GM18499 (cell line): Measurements from ENCODE around the gene PAIP2.

Source experiments
- ATAC-seq: cut with Tn5 transposase; IDR thresholded peaks from one replicate; pipeline ENCODE4 v1.9.1; 2021; ENCODE audit warnings: moderate number of reproducible peaks; ENCODE audit not compliant: insufficient read depth, unreplicated experiment

PAIP2 gene

DNA sequence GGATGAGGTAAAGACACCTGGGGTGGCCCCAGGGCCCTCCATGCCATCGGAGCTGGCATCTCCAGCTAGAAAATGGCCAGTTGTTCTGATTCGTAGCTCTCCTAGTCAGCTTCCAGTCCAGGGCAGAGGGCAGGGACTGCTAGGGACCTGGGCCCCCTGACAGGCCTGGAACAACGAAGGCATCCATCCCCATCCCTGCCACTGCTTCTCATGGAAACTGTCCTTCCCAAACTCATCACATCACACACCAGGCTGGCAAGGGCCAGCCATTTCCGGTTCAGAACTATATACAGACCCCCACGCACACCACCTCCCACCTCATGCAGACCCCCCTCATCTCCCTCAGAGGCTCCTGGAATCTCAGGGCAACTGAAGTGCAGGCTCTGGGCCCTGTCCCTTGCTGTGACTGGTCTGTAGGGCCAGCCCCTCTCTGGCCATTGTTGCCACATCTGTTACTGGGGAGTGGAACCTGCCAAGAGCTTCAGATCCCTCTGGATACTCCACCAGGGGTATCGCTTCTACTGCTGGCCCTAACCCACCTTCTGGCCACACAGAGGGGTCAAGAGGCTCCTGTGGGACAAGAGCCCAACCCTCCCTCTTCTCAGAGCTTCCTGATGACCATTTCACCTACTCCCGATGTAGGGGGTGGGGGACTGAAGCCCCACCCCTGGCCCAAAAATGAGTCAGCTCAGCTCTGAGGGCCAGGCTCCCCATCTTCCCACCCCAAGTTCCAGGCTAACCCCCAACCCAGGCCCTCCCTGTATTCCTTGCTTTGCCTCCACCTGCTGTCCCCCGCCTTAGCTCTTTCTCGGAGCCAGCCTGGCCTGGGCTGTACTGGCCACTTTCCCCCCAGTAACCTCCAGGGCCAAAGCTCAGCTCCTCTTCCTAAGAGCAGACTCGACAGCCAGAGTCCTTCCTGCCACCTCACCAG, 49.2 kb downstream of the PAIP2 start:
- no peak for ATAC-seq

DNA sequence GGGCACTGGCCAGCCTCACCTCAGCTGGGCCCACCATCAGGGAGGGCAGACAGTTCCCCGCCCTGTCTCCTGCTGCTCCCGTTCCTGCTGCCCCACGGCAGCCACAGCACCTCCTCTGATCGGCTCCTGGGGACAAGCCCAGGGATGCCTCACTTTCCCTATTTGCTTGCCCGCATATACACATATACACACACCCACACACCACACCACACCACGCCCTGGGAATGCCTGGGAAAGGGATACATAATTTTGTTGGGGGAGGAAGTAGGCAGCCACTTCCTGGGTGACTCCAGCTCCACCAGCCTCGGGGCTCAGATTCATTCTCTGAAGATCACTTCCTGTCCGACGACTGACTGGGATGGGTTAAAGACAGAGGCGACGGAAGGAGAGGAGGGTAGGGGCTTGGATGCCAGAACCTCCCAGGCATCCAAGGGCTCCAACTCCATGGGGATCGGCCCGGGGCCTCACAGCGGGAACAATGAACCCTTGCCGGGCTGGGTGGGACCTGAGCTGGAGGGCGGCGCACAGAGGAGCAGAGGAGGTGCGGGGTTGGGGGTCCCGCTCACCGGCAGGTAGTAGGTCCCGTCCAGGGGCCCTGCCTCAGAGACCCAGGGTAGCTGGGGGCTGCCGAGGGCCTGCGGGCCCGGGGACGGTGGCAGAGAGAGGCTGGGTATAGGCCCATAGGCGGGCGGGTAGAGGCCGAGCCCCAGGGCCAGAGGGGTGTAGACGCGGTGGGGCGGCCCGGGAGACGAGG, 50.1 kb downstream of the PAIP2 start:
- ATAC-seq: no peak

DNA sequence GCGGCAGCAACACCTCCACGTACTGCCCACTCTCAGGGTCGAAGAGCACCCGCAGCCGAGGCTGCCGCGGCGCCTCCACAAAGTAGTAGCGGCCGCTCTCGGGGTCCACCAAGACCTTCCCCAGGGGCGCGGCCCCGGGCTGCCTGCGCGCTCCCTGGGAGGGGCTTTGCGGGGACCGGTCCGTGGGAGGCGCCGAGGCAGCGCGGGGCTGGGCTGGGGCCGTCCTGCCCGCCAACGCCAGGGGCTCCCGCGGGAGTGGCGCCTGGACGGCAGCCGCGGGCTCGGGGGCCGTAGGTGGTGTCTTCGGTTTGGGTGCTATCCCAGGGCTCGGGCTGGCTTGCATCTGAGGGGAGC, 50.6 kb downstream of the PAIP2 start:
- no peak for ATAC-seq

DNA sequence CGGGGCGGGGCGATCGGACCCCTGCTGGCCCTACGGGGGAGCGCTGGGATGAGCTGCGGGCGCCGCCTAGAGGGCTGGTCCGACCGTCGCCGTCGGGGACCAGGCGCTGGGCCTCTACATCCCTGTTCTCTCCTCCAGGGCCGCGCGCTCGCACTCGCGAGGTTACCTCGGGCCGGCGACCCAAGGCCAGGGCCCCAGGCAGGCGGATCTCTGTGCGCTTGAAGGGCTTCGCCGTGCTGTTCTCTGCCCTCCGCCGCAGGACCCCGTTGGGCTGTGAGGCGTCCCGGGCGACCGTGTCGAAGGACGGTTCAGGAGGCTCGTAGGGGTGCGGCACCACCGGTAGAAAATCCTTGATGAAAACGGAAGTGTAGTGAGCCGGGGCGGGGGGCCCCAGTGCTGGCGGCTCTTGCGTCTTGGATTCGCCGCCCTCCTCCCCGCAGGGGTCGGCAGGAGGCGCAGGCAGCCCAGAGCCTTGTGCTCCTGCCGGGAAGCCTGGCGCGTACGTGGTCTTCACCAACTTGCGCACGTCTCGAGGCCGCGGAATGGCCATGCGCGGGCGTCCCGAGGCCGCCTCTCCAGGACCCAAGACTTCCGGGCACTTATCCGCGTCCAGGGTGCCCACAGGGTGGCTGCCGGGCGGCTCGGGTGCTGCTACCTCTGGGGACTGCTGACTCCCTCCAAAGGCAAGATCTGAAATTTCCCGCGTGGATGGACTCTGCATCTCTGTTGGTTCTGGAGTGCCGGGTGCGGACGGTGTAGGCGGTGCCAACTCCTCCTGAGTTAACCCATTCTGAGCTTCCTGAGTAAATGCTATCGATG, 51.2 kb downstream of the PAIP2 start:
- peak; percentile 23 for ATAC-seq

DNA sequence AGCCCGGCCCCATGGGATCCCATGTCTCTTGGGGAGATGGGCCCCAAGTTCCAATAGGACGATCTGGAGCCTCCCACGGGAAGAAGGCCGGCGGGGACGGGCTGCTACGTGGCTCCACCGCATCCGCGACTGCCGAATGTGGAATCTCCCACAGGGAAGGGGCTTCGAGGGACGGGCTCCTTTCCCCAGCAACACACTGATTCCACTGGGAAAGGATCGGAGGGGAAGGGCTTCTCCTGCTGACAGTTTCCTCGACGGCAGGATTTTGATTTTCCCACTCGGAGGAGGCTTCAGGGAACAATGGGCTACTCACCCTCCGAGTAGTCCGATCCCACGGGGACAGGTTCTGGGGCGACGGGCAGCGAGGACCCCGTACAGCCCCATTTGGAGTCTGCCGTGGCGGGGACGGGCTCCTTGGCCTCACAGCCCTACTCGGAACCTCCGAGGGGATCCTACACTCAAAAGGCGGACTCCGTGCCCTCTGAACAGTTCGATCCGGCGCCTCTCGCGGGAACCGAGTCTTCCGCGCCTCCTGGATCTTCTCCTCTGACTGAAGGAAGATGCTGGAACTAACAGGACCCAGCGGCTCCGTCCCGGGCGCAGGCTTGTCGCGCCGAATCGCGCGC, 52.0 kb downstream of the PAIP2 start:
- no peak for ATAC-seq

DNA sequence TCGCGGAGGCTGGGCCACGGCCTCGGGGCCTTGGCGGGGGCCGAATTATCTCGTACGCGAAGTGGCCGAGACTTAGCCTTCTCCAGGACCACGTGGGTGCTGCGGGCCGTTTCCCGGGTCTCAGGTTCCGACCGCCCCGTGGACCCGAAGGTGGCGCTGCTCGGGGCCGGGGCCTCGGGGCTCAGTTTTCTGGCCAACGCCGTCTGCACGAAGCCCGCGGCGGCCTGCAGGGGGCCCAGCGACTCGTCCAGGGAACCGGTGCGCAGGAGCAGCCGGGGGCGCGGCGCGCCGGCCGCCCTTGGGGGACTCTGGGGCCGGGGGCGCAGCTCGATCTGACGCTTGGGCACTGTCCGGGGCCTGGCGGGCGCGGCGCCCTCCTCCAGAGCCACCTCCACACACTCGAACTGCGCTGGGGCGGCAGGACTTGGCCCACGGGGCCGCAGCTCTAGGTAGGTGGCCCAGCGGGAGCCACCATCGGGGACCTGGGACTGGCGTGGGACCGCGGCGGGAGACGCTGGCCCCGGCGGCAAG, 52.5 kb downstream of the PAIP2 start:
- no peak for ATAC-seq

DNA sequence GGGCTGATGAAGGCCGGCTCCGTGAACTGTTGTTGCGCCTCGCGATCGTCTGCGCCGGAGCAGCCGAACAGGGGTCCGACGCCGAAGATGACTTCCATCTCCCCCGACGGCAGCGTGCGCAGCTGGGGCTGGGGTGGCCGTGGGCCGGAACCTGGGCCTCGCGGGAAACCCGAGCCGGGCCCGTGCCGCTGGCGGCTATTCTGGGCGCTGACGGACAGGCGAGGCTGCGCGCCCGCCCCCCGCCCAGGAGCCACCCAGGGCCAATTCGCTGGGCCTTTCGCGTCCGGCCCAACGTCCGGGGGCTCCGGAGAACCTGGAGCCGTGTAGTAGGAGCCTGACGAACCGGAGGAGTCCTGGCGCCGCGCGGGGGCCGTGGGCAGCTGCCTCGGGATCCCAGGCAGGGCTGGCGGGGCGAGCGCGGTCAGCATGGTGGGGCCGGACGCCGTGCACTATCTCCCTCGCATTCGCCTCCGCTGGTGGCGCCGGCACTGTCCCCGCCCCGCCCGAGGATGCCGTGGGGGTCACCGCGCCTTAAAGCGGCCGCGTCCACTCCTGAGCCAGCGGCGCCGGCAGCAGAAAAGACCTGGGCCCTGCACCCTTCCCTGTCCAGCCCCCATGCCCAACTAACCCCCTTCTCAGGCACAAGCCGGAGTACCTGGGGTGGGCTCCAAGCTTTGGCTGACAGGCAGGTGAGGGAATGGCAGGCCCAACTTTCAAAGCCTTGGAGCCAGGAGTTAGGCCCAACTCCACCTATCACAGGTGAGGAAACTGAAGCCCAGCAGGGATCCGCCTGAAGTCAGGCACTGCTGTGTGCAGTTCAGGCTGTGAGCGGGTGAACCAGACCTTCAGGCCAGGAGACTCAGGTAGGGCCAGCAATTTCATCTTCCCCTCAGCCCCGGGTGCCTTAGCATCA, 53.3 kb downstream of the PAIP2 start, which contains the start of gene PROB1:
Gene PROB1 (minus strand): TSS at position 451 of the 913 bp plus-strand sequence. CDS start 23 bp downstream, at position 428.
- ATAC-seq: no peak

DNA sequence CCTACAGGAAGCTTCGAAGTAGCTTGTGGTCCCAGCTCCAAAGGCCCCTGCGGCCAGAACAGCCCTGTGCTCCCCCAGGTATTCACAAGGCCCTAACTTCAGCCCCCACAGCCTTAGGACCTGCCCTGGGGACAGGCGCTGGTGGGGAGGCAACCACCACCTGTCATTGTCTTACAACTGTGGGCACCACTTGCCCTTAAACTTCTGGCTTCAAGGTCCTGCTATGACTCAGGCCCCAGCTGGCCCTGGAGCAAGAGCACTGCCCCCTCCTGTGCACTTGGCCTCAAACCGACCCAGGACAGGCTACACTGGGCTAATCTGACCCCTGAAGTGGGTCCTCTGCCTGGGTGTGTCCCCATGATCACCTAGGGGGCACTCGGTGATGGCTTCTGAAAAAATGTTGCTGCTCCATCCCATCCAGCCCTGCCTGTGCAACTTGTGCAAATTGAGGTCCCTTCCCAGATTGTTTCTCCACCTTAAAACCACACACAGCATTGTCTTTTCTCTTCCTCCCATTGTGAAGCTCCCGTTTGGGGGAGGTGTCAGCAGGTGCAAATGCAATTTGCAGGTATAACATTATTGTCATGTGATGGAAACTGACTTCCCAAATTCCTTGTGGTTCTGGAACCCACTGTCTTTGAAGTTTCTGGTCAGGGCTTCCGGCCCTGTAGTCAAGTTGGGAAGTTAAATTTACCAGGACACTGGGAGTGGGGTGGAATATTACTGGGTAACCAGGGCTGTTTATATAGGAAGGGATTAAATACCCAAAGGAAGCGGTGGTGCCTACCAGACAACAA, 54.4 kb downstream of the PAIP2 start:
- ATAC-seq: no peak

DNA sequence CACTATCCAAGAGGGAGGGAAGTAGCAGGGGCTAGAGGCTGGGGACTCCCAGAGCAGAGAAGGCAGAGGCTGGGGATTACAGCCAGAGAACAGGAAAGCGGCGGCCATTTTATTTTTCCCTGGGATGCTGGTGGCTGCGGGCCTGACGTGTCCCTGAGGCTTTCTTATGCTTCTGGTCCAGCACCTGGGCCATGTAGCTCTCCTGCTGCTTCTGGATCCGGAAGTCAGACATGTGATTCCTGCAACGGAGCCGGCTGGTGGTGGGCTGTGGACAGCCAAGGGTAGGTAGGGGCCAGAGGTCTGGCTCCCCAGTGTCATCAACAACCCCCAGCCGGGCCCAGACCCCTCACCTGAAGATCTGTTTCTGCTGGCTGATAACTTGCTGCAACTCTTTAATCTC, 55.0 kb downstream of the PAIP2 start:
- no peak for ATAC-seq

DNA sequence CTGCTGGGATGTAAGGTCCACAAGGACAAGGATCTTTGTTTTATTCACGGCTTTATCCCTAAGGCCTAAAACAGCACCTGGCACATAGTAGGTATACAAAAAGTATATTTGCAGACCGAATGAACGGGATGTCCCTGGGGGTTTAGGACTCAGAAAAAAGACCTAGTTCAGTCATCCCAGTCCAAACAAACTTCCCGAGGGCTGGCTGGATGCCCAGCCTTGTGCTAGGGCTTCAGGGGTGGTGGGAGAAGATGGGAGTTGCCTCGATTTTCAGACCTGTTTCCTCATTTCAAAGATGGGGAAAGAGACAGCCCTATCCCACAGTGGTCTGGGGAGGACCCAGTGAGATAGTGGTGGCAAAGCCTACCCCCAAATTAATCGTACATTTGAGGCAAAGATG, 56.3 kb downstream of the PAIP2 start:
- ATAC-seq: no peak

DNA sequence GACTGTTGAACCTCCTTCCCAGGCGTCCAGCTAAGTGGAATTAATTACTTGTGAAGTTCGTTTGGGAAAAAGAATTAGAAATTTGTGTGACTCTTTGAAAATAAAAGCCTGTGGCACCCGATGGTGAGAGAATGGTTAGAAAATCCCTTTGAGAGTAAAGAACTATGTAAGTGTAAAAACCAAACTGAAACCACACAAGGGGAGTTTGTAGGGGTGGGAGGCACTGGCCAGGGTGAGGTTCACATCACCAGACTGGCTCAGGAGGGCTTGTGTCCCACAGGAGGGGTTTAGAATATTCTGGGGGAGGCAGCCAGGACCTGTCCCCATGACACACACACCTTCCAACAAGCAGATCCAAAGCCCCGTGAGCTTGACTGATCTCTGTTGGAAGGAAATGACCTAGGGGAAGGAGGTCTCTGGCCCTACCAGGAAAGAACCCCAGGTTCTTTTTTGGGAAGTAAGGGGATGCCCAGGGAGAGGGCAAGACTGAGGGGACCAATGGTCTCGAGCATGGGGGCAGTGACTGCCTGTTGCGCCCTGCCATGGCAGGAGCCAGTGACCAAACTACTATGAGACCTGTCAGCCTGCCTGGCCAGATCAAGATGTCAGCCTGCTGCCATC, 58.0 kb downstream of the PAIP2 start:
- ATAC-seq: no peak

DNA sequence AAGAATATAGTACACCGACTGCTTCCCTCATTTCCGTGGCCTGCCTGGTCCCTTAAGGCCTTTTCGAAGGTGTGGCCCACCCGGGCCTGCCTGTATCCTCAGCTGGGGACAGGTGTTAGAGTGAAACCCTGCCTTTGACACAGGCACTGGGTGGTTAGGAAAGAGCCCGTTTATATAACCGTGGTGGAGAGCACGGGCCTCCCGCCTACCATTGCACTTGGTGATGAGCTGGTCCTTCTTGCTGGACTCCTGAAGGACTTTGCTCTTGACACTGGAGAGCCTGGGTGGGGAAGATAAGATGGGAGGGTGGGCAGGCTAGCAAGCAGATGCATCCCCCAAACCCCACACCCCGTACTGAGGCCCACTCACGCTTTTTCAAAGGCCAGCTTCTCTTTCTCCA, 59.9 kb downstream of the PAIP2 start:
- no peak for ATAC-seq

DNA sequence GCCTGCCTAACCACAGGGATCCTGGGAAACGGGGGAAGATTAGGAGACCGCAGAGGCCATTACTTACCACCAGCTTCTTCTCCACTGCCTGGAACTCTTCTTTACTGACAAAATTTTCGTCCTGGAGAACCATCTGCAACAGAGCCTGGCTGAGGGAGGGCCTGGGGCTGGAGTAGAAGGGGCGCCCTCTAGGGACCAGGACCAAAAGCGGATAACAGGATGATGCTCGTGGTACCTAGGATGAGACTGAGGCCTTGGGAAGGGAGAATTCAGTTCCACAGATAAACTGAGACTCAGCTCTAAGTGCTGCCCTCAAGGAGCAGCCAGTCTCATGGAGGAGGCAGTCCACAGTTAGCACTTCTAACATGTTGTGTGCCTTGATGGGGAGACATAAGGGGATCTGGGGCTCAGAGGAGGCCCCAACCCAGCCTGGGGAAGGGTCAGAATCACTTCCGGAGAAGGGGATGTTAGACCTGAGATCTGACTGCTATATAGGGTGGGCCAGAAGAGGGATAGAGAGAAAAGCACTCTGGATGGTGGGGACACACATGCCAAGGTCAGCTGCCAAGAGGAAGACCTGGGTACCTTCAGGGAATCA, 61.0 kb downstream of the PAIP2 start:
- ATAC-seq: no peak

DNA sequence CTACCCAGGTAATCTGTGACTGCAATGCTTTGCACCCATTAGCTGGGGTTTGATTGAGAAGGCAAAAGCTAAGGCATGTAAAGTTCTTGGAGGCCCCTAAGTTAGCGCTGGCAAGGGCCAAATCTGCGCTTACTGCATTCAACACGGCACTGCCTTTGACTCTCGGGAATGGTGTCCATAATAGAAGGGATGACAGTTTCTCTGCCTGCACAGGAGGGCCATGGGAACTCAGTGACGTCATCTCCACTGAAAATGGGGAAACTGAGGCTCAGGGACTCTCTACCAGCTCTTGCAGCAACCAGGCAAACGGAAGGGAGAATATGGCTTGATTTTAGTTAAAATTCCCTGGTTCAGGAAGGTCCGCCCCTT, 61.7 kb downstream of the PAIP2 start:
- no peak for ATAC-seq

DNA sequence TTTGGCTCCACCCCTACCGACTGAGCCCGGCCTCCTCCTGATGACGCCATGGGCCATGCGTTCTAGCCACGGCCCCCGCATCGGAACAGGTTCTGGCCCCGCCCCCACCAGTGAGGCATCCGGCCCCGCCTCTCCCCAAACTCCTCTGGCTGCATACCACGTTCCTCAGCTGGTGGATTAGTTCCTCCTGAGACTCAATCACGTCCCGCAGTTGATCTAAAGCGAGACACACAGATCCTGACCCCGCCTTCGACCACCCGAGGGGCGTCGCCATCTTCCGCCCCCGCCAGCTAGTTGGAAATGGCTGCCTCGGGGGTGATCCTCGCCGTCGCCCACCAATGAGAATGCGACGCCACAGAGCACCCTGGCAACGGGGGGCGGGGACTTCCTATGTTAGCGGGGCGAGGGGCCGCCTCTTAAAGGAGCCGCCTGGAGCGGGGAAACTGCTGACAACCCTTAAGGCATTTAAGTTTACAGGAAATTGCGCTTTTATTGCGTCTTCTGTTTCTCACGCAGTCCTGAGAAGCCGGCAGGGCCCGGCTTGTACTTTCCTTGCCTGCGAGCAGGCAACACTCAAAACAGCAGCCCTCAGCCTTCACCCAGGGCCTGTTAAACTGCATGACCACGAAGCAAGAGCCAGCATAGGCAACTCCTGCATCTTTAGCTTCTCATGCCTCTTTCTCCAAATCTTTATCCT, 62.3 kb downstream of the PAIP2 start, which contains the start of gene SPATA24:
Gene SPATA24 (minus strand): TSS at position 303 of the 697 bp plus-strand sequence. CDS start 29 bp downstream, at position 274.
- ATAC-seq: peak; percentile 59

DNA sequence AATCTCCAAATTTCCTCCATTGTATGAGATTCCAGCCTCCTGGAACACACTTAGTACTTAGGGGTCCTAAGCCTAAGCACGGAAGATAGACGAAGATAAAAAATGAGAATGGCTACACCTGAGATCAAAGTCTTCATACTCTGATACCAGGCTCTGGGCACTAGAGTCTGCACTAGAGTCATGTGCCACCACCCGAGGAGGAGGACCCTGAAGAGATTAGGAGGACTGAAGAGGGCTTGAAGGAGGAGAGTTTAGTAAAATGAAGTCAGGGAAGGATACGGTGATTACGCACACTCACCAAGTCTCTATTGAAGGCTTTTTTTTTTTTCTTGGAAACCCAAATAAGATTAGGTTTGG, 62.8 kb downstream of the PAIP2 start:
- no peak for ATAC-seq

DNA sequence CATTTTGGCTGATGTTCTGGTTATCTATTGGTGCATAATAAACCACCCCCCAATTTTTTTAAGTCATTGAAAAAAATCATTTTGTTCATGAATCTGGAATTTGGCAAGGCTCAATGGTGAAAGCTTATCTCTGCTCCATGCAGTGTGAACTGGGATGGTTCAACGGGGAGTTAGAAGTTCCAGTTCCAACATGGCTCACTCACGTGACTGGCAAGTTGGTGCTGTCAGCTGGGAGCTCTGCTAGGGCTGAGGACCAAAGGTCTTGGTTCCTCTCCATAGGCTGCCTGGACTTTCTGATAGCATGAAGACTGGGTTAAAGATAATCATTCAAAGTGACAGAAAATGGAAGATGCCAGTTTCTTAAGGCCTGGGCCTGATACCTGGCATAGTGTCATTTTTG, 65.3 kb downstream of the PAIP2 start:
- ATAC-seq: no peak
